Measurements from ENCODE around the gene SH2D3C. TPM values are rescaled to one million over a fixed set of nuclear protein-coding genes. Genes with fewer than 3 reads are reported as not detected.

SH2D3C gene
- total RNA-seq, 1 donor from 2014 or later = 2.0 TPM

GRCh38 chr9:127692071-127692470, 86.4 kb downstream of the SH2D3C start:
- peaks cover 2% of the 10 kb centered on the region for H3K36me3 Mint-ChIP-seq (ENCODE audit: insufficient read depth)
- no peaks in the 10 kb centered on the region for H3K27me3 Mint-ChIP-seq
- H3K9me3 Mint-ChIP-seq (ENCODE audit: low read depth) = no peaks in the 10 kb centered on the region
- H3K4me1 Mint-ChIP-seq (ENCODE audit: low read depth) = peaks cover 3% of the 10 kb centered on the region
- TF ChIP-seq CTCF (IDR thresholded peaks at IDR 0.05; ENCODE audit: unreplicated experiment) = no peak
- no peak for DNase-seq (ENCODE audit: low spot score, unreplicated experiment)
- no peak overlapping the region for H3K27ac Mint-ChIP-seq
- no peak overlapping the region for H3K4me3 Mint-ChIP-seq (ENCODE audit: low read depth)

GRCh38 chr9:127690735-127691134, 87.7 kb downstream of the SH2D3C start:
- Mint-ChIP-seq H3K27me3 (no peaks in the 10 kb centered on the region), H3K4me1 (ENCODE audit: low read depth) (peaks cover 3% of the 10 kb centered on the region), H3K4me3 (ENCODE audit: low read depth) (no peak overlapping the region), H3K27ac (no peak overlapping the region), H3K9me3 (ENCODE audit: low read depth) (no peaks in the 10 kb centered on the region), H3K36me3 (ENCODE audit: insufficient read depth) (peaks cover 2% of the 10 kb centered on the region)
- no peak for DNase-seq (ENCODE audit: low spot score, unreplicated experiment)
- no peak for TF ChIP-seq CTCF (IDR thresholded peaks at IDR 0.05; ENCODE audit: unreplicated experiment)

- H3K4me1 Mint-ChIP-seq (ENCODE audit: low read depth) = no peaks in the 10 kb centered on the region
- H3K4me3 Mint-ChIP-seq (ENCODE audit: low read depth) = no peak overlapping the region
- no peaks in the 10 kb centered on the region for H3K9me3 Mint-ChIP-seq (ENCODE audit: low read depth)
- no peak for TF ChIP-seq CTCF (IDR thresholded peaks at IDR 0.05; ENCODE audit: unreplicated experiment)
- H3K27me3 Mint-ChIP-seq = no peaks in the 10 kb centered on the region
- DNase-seq (ENCODE audit: low spot score, unreplicated experiment) = no peak
- H3K36me3 Mint-ChIP-seq (ENCODE audit: insufficient read depth) = peaks cover 2% of the 10 kb centered on the region
- H3K27ac Mint-ChIP-seq = no peak overlapping the region
Measured at GRCh38 chr9:127689329-127690000, 89.0 kb downstream of the SH2D3C start.

Small RNA genes within 50 kb of the gene (microRNA-seq; reads per million reads assigned to microRNA genes)
- gene MIR2861 (ENCODE audit: borderline number of aligned reads, unreplicated experiment) (not detected), gene MIR3960 (ENCODE audit: borderline number of aligned reads, unreplicated experiment) (not detected)

Other genes with a start within 250 kb of the SH2D3C start
- 23.4 and 24.8 TPM in 2 replicates for gene STXBP1, start 166.4 kb downstream of the SH2D3C start, total RNA-seq
- gene CFAP157, start 71.7 kb downstream of the SH2D3C start, total RNA-seq = 1.2 and 1.3 TPM in 2 replicates
- 11.3 and 11.9 TPM in 2 replicates for gene PTRH1, start 63.0 kb downstream of the SH2D3C start, total RNA-seq
- gene TTC16, start 62.6 kb downstream of the SH2D3C start, total RNA-seq = 0.07 TPM in 1 of 2 replicates, not detected in the other
- gene TOR2A, start 43.4 kb downstream of the SH2D3C start, total RNA-seq = 21.8 and 24.2 TPM in 2 replicates
- 90.9 and 100 TPM in 2 replicates for gene CDK9, start 7.4 kb upstream of the SH2D3C start, total RNA-seq
- gene FPGS, start 24.2 kb upstream of the SH2D3C start, total RNA-seq = 75.0 and 78.4 TPM in 2 replicates
- gene ENG, start 76.0 kb upstream of the SH2D3C start, total RNA-seq = 0.64 and 0.91 TPM in 2 replicates
- 46.2 and 46.5 TPM in 2 replicates for gene AK1, start 99.0 kb upstream of the SH2D3C start, total RNA-seq
- gene ST6GALNAC6, start 120.9 kb upstream of the SH2D3C start, total RNA-seq = 31.1 and 36.7 TPM in 2 replicates
- gene ST6GALNAC4, start 138.4 kb upstream of the SH2D3C start, total RNA-seq = 7.0 and 7.7 TPM in 2 replicates
- 3.4 and 3.6 TPM in 2 replicates for gene PIP5KL1, start 152.1 kb upstream of the SH2D3C start, total RNA-seq
- gene DPM2, start 159.2 kb upstream of the SH2D3C start, total RNA-seq = 34.0 and 37.7 TPM in 2 replicates
- 48.2 and 54.1 TPM in 2 replicates for gene EEIG1, start 202.3 kb upstream of the SH2D3C start, total RNA-seq